GM23338 (cell line): ENCODE measurements around the gene NECTIN1. TPM values are rescaled to one million over a fixed set of nuclear protein-coding genes. Genes with fewer than 3 reads are reported as not detected.

Experiments used
- ATAC-seq: fragments of 200-7000 bp; cut with Tn5 transposase; 3 replicates; pipeline ENCODE4 v1.9.1; 2020
- DNase-seq: peaks from one replicate; pipeline ENCODE4 v3.0.0-alpha.2; 2015; ENCODE audit warnings: low spot score
- H2AFZ ChIP-seq: fragments of 200-600 bp; sonication (generic); 2 replicates; pipeline ENCODE4 v1.8.0; 2016; ENCODE audit warnings: antibody characterized with exemption, mild to moderate bottlenecking, moderate library complexity
- H3F3A ChIP-seq: fragments of 200-600 bp; sonication (generic); replicated peaks from 2 replicates; pipeline ENCODE4 v1.8.0; 2017; ENCODE audit warnings: antibody characterized with exemption, mixed run types, low read depth
- H3K27ac ChIP-seq: fragments of 200-600 bp; sonication (generic); 2 replicates; pipeline ENCODE4 v1.6.1; 2016; ENCODE audit warnings: low read depth
- H3K27me3 ChIP-seq: fragments of 200-600 bp; sonication (generic); 2 replicates; pipeline ENCODE4 v1.8.0; 2016; ENCODE audit warnings: mild to moderate bottlenecking, mixed run types, moderate library complexity; ENCODE audit not compliant: insufficient read depth
- H3K36me3 ChIP-seq: fragments of 200-600 bp; sonication (generic); 2 replicates; pipeline ENCODE4 v1.8.0; 2016; ENCODE audit warnings: mild to moderate bottlenecking; ENCODE audit not compliant: insufficient read depth
- H3K4me1 ChIP-seq: fragments of 200-600 bp; sonication (generic); 2 replicates; pipeline ENCODE4 v1.8.0; 2016; ENCODE audit warnings: mild to moderate bottlenecking, moderate library complexity; ENCODE audit not compliant: insufficient read depth
- H3K4me2 ChIP-seq: fragments of 200-600 bp; sonication (generic); 2 replicates; pipeline ENCODE4 v1.7.1; 2017; ENCODE audit warnings: mixed run types
- H3K4me3 ChIP-seq: fragments of 200-600 bp; sonication (generic); 2 replicates; pipeline ENCODE4 v1.6.1; 2016; ENCODE audit warnings: mixed run types
- H3K79me2 ChIP-seq: fragments of 200-600 bp; sonication (generic); replicated peaks from 2 replicates; pipeline ENCODE4 v1.8.0; 2017; ENCODE audit warnings: mild to moderate bottlenecking; ENCODE audit not compliant: insufficient read depth
- H3K9me2 ChIP-seq: fragments of 200-600 bp; sonication (generic); 2 replicates; pipeline ENCODE4 v1.8.0; 2017; ENCODE audit not compliant: insufficient read depth
- H4K20me1 ChIP-seq: fragments of 200-600 bp; sonication (generic); replicated peaks from 2 replicates; pipeline ENCODE4 v1.8.0; 2017; ENCODE audit warnings: mild to moderate bottlenecking; ENCODE audit not compliant: insufficient read depth
- H3K27ac Mint-ChIP-seq: 2 replicates; pipeline ENCODE4 v1.8.0; 2020; ENCODE audit warnings: inconsistent platforms, mild to moderate bottlenecking, moderate library complexity, mixed read lengths
- H3K27me3 Mint-ChIP-seq: 3 replicates; pipeline ENCODE4 v1.8.0; 2022; ENCODE audit warnings: low read depth, mild to moderate bottlenecking, moderate library complexity, mixed read lengths, inconsistent platforms; ENCODE audit not compliant: insufficient read depth, poor library complexity
- H3K36me3 Mint-ChIP-seq: 3 replicates; pipeline ENCODE4 v1.8.0; 2021; ENCODE audit warnings: low read depth, mild to moderate bottlenecking, inconsistent platforms, moderate library complexity, mixed read lengths
- H3K4me1 Mint-ChIP-seq: 3 replicates; pipeline ENCODE4 v1.8.0; 2020; ENCODE audit warnings: mild to moderate bottlenecking, inconsistent platforms, mixed read lengths
- H3K4me3 Mint-ChIP-seq: 3 replicates; pipeline ENCODE4 v1.8.0; 2021; ENCODE audit warnings: moderate library complexity, mild to moderate bottlenecking, inconsistent platforms, mixed read lengths
- H3K9me3 Mint-ChIP-seq: 3 replicates; pipeline ENCODE4 v1.8.0; 2020; ENCODE audit warnings: moderate library complexity, mild to moderate bottlenecking, inconsistent platforms, mixed read lengths
- CREB1 ChIP-seq: fragments of 250-450 bp; sonication (Bioruptor Pico); IDR thresholded peaks from 2 replicates; pipeline ENCODE4 v1.5.0; 2020; ENCODE audit warnings: low read depth, mild to moderate bottlenecking, moderate library complexity
- EZH2 ChIP-seq: fragments of 200-600 bp; sonication (generic); IDR thresholded peaks from one replicate; pipeline ENCODE4 v1.8.0; 2017; ENCODE audit warnings: antibody characterized with exemption, mild to moderate bottlenecking, low read depth; ENCODE audit not compliant: unreplicated experiment
- EZH2phosphoT487 ChIP-seq: fragments of 200-600 bp; sonication (generic); IDR thresholded peaks from one replicate; pipeline ENCODE4 v1.8.1; 2018; ENCODE audit warnings: antibody characterized with exemption; ENCODE audit not compliant: unreplicated experiment
- JUNB ChIP-seq: IDR thresholded peaks from one replicate; pipeline ENCODE4 v1.6.1; 2016; ENCODE audit warnings: antibody characterized with exemption; ENCODE audit not compliant: unreplicated experiment
- NANOG ChIP-seq: IDR thresholded peaks from 2 replicates; pipeline ENCODE4 v1.6.1; 2016; ENCODE audit warnings: antibody characterized with exemption, borderline replicate concordance
- STAT1 ChIP-seq: IDR thresholded peaks from one replicate; pipeline ENCODE4 v1.6.1; 2016; ENCODE audit warnings: antibody characterized with exemption; ENCODE audit not compliant: unreplicated experiment
- polyA plus RNA-seq: library from polyadenylated mRNA; unstranded; fragments of >200 nt; fragmentation: Nextera tagmentation; extraction: Ambion mirVana; gene quantifications from 2 replicates; pipeline ENCODE4 v1.2.1, GENCODE V29; 2016
- total RNA-seq: library from RNA; depleted of rRNA; stranded (reverse); fragments of >200 nt; shearing (Covaris generic); gene quantifications from 2 replicates; pipeline ENCODE4 v1.2.3, GENCODE V29; 2014
- TF ChIP-seq, protein P1 (sequence below): IDR thresholded peaks from one replicate; pipeline ENCODE4 v1.6.1; 2018; ENCODE audit warnings: antibody characterized with exemption; ENCODE audit not compliant: unreplicated experiment
- TF ChIP-seq, protein P2 (sequence below), 2 experiments: fragments of 200-600 bp in 1 of 2; sonication (generic) in 1 of 2; conservative IDR thresholded peaks; 2 replicates each; pipeline versions ENCODE4 v1.5.1 to v1.6.1; 2016 to 2017; ENCODE audit warnings: antibody characterized with exemption in 2 of 2, low read depth in 2 of 2, mild to moderate bottlenecking in 2 of 2, moderate library complexity in 1 of 2
- TF ChIP-seq, protein P3 (sequence below): fragments of 250-450 bp; sonication (Bioruptor Pico); IDR thresholded peaks from 2 replicates; pipeline ENCODE4 v1.5.0; 2020; ENCODE audit warnings: mild to moderate bottlenecking, moderate library complexity

NECTIN1 gene
- total and polyA plus RNA-seq, 2 experiments from 2014 or later, result 18.7 to 56.3 TPM

DNA sequence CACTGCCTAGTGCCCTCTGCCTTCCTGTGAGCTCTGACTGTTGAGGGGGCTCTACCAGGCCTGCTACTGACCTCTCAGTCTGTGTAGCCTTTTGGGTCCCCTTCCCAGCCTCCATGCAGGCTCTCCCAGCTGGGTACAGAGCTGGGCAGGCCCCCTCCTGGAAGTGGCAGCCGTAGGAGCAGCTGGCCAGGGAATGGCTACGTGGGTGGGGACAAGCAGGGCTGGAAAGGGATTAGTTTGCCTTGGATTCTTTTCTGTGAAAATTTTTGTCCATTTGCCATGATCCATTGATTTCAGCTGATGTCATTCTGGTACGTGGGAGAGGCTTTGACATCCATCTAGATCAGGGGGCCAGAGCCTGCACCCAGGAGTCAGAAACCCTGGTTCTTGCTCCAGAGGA is 23.9 kb upstream of the NECTIN1 start (continued):
- TF ChIP-seq, protein P1, sequence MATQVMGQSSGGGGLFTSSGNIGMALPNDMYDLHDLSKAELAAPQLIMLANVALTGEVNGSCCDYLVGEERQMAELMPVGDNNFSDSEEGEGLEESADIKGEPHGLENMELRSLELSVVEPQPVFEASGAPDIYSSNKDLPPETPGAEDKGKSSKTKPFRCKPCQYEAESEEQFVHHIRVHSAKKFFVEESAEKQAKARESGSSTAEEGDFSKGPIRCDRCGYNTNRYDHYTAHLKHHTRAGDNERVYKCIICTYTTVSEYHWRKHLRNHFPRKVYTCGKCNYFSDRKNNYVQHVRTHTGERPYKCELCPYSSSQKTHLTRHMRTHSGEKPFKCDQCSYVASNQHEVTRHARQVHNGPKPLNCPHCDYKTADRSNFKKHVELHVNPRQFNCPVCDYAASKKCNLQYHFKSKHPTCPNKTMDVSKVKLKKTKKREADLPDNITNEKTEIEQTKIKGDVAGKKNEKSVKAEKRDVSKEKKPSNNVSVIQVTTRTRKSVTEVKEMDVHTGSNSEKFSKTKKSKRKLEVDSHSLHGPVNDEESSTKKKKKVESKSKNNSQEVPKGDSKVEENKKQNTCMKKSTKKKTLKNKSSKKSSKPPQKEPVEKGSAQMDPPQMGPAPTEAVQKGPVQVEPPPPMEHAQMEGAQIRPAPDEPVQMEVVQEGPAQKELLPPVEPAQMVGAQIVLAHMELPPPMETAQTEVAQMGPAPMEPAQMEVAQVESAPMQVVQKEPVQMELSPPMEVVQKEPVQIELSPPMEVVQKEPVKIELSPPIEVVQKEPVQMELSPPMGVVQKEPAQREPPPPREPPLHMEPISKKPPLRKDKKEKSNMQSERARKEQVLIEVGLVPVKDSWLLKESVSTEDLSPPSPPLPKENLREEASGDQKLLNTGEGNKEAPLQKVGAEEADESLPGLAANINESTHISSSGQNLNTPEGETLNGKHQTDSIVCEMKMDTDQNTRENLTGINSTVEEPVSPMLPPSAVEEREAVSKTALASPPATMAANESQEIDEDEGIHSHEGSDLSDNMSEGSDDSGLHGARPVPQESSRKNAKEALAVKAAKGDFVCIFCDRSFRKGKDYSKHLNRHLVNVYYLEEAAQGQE, result no peak
- TF ChIP-seq CREB1 (CRISPR knock-in tag), result no peak
- TF ChIP-seq, protein P2, sequence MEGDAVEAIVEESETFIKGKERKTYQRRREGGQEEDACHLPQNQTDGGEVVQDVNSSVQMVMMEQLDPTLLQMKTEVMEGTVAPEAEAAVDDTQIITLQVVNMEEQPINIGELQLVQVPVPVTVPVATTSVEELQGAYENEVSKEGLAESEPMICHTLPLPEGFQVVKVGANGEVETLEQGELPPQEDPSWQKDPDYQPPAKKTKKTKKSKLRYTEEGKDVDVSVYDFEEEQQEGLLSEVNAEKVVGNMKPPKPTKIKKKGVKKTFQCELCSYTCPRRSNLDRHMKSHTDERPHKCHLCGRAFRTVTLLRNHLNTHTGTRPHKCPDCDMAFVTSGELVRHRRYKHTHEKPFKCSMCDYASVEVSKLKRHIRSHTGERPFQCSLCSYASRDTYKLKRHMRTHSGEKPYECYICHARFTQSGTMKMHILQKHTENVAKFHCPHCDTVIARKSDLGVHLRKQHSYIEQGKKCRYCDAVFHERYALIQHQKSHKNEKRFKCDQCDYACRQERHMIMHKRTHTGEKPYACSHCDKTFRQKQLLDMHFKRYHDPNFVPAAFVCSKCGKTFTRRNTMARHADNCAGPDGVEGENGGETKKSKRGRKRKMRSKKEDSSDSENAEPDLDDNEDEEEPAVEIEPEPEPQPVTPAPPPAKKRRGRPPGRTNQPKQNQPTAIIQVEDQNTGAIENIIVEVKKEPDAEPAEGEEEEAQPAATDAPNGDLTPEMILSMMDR (conservative IDR thresholded peaks at IDR 0.05; ENCODE audit: low read depth in 2 of 2), result no peak
- TF ChIP-seq STAT1, result no peak

DNA sequence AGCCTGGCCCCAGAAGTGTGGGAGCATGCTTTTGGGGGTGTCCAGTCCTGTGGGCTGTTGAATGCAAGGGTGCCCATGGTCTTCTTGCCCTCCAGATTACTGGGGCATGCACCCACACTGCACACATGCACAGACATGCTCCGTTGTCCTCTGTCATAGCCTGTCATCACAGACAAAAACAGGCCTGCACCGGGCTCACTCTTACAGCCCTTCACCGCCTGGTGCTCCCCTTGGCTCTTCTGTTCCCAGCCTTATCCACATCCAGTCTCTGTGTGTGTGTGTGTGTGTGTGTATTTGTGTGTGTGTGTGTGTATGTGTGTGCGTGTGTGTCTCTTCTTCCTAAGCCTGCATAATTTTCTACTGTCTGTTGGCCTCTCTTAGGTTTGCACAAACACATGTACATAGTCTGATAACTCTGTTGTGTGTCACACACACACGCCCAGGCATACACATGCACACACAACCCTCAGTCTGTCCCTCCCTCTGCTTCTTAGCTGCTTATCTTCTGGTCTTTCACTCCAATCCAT is 23.4 kb upstream of the NECTIN1 start:
- Histone ChIP-seq H3K79me2 (no peaks in the 10 kb centered on the region), H3K4me1 (no peaks in the 10 kb centered on the region), H3F3A (no peaks in the 10 kb centered on the region), H4K20me1 (no peaks in the 10 kb centered on the region), H3K27me3 (no peaks in the 10 kb centered on the region), H3K4me3 (no peak overlapping the region), H3K36me3 (no peaks in the 10 kb centered on the region), H3K27ac (no peak overlapping the region), H3K9me2 (no peaks in the 10 kb centered on the region), H3K4me2 (no peak overlapping the region), H2AFZ (no peak overlapping the region)
- DNase-seq (no peak), ATAC-seq (no peak)
- Mint-ChIP-seq H3K9me3 (no peaks in the 10 kb centered on the region), H3K4me3 (no peak overlapping the region), H3K27ac (no peak overlapping the region), H3K36me3 (no peaks in the 10 kb centered on the region), H3K27me3 (peaks cover 11% of the 10 kb centered on the region), H3K4me1 (peaks cover 14% of the 10 kb centered on the region)
- no peak for TF ChIP-seq CREB1 (CRISPR knock-in tag)
- TF ChIP-seq EZH2, result no peak
- no peak for TF ChIP-seq EZH2phosphoT487
- TF ChIP-seq, protein P2 (conservative IDR thresholded peaks at IDR 0.05; ENCODE audit: low read depth in 2 of 2), result no peak
- TF ChIP-seq JUNB, result no peak
- TF ChIP-seq, protein P3, sequence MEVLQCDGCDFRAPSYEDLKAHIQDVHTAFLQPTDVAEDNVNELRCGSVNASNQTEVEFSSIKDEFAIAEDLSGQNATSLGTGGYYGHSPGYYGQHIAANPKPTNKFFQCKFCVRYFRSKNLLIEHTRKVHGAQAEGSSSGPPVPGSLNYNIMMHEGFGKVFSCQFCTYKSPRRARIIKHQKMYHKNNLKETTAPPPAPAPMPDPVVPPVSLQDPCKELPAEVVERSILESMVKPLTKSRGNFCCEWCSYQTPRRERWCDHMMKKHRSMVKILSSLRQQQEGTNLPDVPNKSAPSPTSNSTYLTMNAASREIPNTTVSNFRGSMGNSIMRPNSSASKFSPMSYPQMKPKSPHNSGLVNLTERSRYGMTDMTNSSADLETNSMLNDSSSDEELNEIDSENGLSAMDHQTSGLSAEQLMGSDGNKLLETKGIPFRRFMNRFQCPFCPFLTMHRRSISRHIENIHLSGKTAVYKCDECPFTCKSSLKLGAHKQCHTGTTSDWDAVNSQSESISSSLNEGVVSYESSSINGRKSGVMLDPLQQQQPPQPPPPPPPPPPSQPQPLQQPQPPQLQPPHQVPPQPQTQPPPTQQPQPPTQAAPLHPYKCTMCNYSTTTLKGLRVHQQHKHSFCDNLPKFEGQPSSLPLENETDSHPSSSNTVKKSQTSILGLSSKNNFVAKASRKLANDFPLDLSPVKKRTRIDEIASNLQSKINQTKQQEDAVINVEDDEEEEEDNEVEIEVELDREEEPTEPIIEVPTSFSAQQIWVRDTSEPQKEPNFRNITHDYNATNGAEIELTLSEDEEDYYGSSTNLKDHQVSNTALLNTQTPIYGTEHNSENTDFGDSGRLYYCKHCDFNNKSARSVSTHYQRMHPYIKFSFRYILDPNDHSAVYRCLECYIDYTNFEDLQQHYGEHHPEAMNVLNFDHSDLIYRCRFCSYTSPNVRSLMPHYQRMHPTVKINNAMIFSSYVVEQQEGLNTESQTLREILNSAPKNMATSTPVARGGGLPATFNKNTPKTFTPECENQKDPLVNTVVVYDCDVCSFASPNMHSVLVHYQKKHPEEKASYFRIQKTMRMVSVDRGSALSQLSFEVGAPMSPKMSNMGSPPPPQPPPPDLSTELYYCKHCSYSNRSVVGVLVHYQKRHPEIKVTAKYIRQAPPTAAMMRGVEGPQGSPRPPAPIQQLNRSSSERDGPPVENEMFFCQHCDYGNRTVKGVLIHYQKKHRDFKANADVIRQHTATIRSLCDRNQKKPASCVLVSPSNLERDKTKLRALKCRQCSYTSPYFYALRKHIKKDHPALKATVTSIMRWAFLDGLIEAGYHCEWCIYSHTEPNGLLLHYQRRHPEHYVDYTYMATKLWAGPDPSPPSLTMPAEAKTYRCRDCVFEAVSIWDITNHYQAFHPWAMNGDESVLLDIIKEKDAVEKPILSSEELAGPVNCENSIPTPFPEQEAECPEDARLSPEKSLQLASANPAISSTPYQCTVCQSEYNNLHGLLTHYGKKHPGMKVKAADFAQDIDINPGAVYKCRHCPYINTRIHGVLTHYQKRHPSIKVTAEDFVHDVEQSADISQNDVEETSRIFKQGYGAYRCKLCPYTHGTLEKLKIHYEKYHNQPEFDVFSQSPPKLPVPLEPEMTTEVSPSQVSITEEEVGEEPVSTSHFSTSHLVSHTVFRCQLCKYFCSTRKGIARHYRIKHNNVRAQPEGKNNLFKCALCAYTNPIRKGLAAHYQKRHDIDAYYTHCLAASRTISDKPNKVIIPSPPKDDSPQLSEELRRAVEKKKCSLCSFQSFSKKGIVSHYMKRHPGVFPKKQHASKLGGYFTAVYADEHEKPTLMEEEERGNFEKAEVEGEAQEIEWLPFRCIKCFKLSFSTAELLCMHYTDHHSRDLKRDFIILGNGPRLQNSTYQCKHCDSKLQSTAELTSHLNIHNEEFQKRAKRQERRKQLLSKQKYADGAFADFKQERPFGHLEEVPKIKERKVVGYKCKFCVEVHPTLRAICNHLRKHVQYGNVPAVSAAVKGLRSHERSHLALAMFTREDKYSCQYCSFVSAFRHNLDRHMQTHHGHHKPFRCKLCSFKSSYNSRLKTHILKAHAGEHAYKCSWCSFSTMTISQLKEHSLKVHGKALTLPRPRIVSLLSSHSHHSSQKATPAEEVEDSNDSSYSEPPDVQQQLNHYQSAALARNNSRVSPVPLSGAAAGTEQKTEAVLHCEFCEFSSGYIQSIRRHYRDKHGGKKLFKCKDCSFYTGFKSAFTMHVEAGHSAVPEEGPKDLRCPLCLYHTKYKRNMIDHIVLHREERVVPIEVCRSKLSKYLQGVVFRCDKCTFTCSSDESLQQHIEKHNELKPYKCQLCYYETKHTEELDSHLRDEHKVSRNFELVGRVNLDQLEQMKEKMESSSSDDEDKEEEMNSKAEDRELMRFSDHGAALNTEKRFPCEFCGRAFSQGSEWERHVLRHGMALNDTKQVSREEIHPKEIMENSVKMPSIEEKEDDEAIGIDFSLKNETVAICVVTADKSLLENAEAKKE (CRISPR knock-in tag), result no peak
- no peak for TF ChIP-seq STAT1
- TF ChIP-seq NANOG, result no peak
